WTC11 (cell line): ENCODE data around the gene GALNT2. TPM values are rescaled to one million over a fixed set of nuclear protein-coding genes. Genes with fewer than 3 reads are reported as not detected.

Source experiments
- ATAC-seq: fragments of 200-7000 bp; cut with Tn5 transposase; 2 replicates; pipeline ENCODE4 v1.10.0; 2021; ENCODE audit warnings: mild to moderate bottlenecking, moderate library complexity
- CTCF ChIA-PET: fragments of 300-600 bp; sonication (Branson Sonifier 250); formaldehyde crosslinking; loops from one replicate; lab custom pipeline; 2021; ENCODE audit warnings: antibody characterized with exemption; lab: Charles Lee
- POLR2A ChIA-PET: fragments of 350-600 bp; sonication (Branson Sonifier 250); formaldehyde crosslinking; loops from one replicate; lab custom pipeline; 2021; ENCODE audit warnings: antibody characterized with exemption; lab: Charles Lee
- DNase-seq: peaks from one replicate; pipeline ENCODE4 v3.0.0; 2021; ENCODE audit warnings: low spot score
- H3K27ac Mint-ChIP-seq: 2 replicates; pipeline ENCODE4 v1.8.0; 2021; ENCODE audit warnings: mixed read lengths
- H3K27me3 Mint-ChIP-seq: 2 replicates; pipeline ENCODE4 v1.8.0; 2021; ENCODE audit warnings: low read depth, mild to moderate bottlenecking, moderate library complexity, mixed read lengths
- H3K36me3 Mint-ChIP-seq: 2 replicates; pipeline ENCODE4 v1.8.0; 2021; ENCODE audit warnings: mixed read lengths
- H3K4me1 Mint-ChIP-seq: 2 replicates; pipeline ENCODE4 v1.8.0; 2022; ENCODE audit warnings: mixed read lengths
- H3K4me3 Mint-ChIP-seq: 2 replicates; pipeline ENCODE4 v1.8.0; 2021; ENCODE audit warnings: mild to moderate bottlenecking, moderate library complexity, mixed read lengths
- H3K9me3 Mint-ChIP-seq: 2 replicates; pipeline ENCODE4 v1.8.0; 2021; ENCODE audit warnings: mixed read lengths
- CREB1 ChIP-seq: sonication (generic); formaldehyde crosslinking; IDR thresholded peaks from 2 replicates; pipeline ENCODE4 v1.8.0; 2023; ENCODE audit warnings: mild to moderate bottlenecking, missing genetic modification reagents
- CREM ChIP-seq: sonication (generic); formaldehyde crosslinking; IDR thresholded peaks from 2 replicates; pipeline ENCODE4 v1.8.1; 2022; ENCODE audit warnings: mild to moderate bottlenecking, missing genetic modification reagents, moderate library complexity
- E2F5 ChIP-seq: sonication (generic); formaldehyde crosslinking; IDR thresholded peaks from 2 replicates; pipeline ENCODE4 v1.8.1; 2022; ENCODE audit warnings: mild to moderate bottlenecking, moderate library complexity, missing genetic modification reagents
- ELF4 ChIP-seq: sonication (generic); formaldehyde crosslinking; IDR thresholded peaks from 2 replicates; pipeline ENCODE4 v1.8.1; 2022; ENCODE audit warnings: low read depth, mild to moderate bottlenecking, moderate library complexity, missing genetic modification reagents
- FOXP1 ChIP-seq: sonication (generic); formaldehyde crosslinking; IDR thresholded peaks from 2 replicates; pipeline ENCODE4 v1.8.0; 2022; ENCODE audit warnings: missing genetic modification reagents, mild to moderate bottlenecking, moderate library complexity, borderline replicate concordance
- GRHL2 ChIP-seq: fragments of 250-450 bp; sonication (Bioruptor Pico); IDR thresholded peaks from 2 replicates; pipeline ENCODE4 v1.8.0; 2022; ENCODE audit warnings: mild to moderate bottlenecking, moderate library complexity; ENCODE audit not compliant: insufficient replicate concordance, severe bottlenecking
- IRF1 ChIP-seq: sonication (generic); formaldehyde crosslinking; IDR thresholded peaks from 2 replicates; pipeline ENCODE4 v1.8.0; 2023; ENCODE audit warnings: missing genetic modification reagents
- NFATC4 ChIP-seq: fragments of 250-450 bp; sonication (Bioruptor Pico); IDR thresholded peaks from 2 replicates; pipeline ENCODE4 v1.9.0; 2021; ENCODE audit warnings: mild to moderate bottlenecking
- NR1H2 ChIP-seq: sonication (generic); formaldehyde crosslinking; IDR thresholded peaks from 2 replicates; pipeline ENCODE4 v1.9.0; 2021; ENCODE audit warnings: mild to moderate bottlenecking, moderate library complexity, missing genetic modification reagents
- NR2C2 ChIP-seq: sonication (generic); formaldehyde crosslinking; IDR thresholded peaks from 2 replicates; pipeline ENCODE4 v1.8.0; 2022; ENCODE audit warnings: mild to moderate bottlenecking, missing genetic modification reagents
- NR3C1 ChIP-seq: sonication (generic); formaldehyde crosslinking; conservative IDR thresholded peaks from 2 replicates; pipeline ENCODE4 v1.8.1; 2023; ENCODE audit warnings: low read depth, mild to moderate bottlenecking, missing genetic modification reagents
- TCF7 ChIP-seq: sonication (generic); formaldehyde crosslinking; IDR thresholded peaks from 2 replicates; pipeline ENCODE4 v1.8.0; 2022; ENCODE audit warnings: mild to moderate bottlenecking, low read depth, missing genetic modification reagents, moderate library complexity
- ZNF232 ChIP-seq: sonication (generic); formaldehyde crosslinking; IDR thresholded peaks from 2 replicates; pipeline ENCODE4 v1.8.0; 2022; ENCODE audit warnings: mild to moderate bottlenecking, missing genetic modification reagents
- ZNF281 ChIP-seq: sonication (generic); formaldehyde crosslinking; IDR thresholded peaks from 2 replicates; pipeline ENCODE4 v1.8.0; 2023; ENCODE audit warnings: mild to moderate bottlenecking, missing genetic modification reagents
- ZNF396 ChIP-seq: fragments of 250-450 bp; sonication (Bioruptor Pico); IDR thresholded peaks from 2 replicates; pipeline ENCODE4 v1.8.0; 2021; ENCODE audit warnings: mild to moderate bottlenecking, moderate library complexity, borderline replicate concordance
- ZSCAN18 ChIP-seq: fragments of 250-450 bp; sonication (Bioruptor Pico); IDR thresholded peaks from 2 replicates; pipeline ENCODE4 v2.1.2; 2022; ENCODE audit warnings: mild to moderate bottlenecking, moderate library complexity
- total RNA-seq: library from RNA; stranded (reverse); gene quantifications from 3 replicates; pipeline ENCODE4 v1.2.3, GENCODE V29; 2021
- TF ChIP-seq, protein P1 (sequence below): sonication (generic); formaldehyde crosslinking; IDR thresholded peaks from 2 replicates; pipeline ENCODE4 v1.8.1; 2022; ENCODE audit warnings: missing genetic modification reagents, borderline replicate concordance
- TF ChIP-seq, protein P2 (sequence below): sonication (generic); formaldehyde crosslinking; IDR thresholded peaks from 2 replicates; pipeline ENCODE4 v1.8.1; 2022; ENCODE audit warnings: low read depth, missing genetic modification reagents, borderline replicate concordance
- TF ChIP-seq, protein P3 (sequence below): sonication (generic); formaldehyde crosslinking; IDR thresholded peaks from 2 replicates; pipeline ENCODE4 v1.8.0; 2022; ENCODE audit warnings: mild to moderate bottlenecking, missing genetic modification reagents
- TF ChIP-seq, protein P4 (sequence below): fragments of 200-600 bp; IDR thresholded peaks from 2 replicates; pipeline ENCODE4 v1.8.0; 2022; ENCODE audit warnings: antibody characterized with exemption

The GALNT2 gene
- total RNA-seq, 1 experiment from 2014 or later: 74.8 TPM

- TF ChIP-seq ZNF396 (CRISPR knock-in tag) (no peak), NR1H2 (CRISPR knock-in tag) (no peak)
- TF ChIP-seq, all 79 proteins: peak for 0
These were observed 40.9 kb downstream of the GALNT2 start (continued) for GRCh38 chr1:230107941-230108340.

- CTCF ChIA-PET: interaction anchor here (6.2 kb wide), 1 partner anchor 11 kb away, joined by 30 read pairs; no protein-coding TSS in a partner anchor
- no peaks in the 10 kb centered on the region for H3K9me3 Mint-ChIP-seq
- H3K36me3 Mint-ChIP-seq: peaks cover 3% of the 10 kb centered on the region; the same call in 1 of the 2 replicates
- ATAC-seq (no peak), DNase-seq (no peak)
- no peak overlapping the region for H3K27ac Mint-ChIP-seq
- no peaks in the 10 kb centered on the region for H3K27me3 Mint-ChIP-seq
- no peak overlapping the region for H3K4me3 Mint-ChIP-seq
- peaks cover 78% of the 10 kb centered on the region for H3K4me1 Mint-ChIP-seq
- TF ChIP-seq CREM (CRISPR knock-in tag) (no peak), ELF4 (CRISPR knock-in tag) (no peak), FOXP1 (CRISPR knock-in tag) (no peak), TCF7 (CRISPR knock-in tag) (no peak), CREB1 (CRISPR knock-in tag) (no peak), NFATC4 (CRISPR knock-in tag) (no peak), IRF1 (CRISPR knock-in tag) (no peak), ZNF232 (CRISPR knock-in tag) (no peak), ZNF281 (CRISPR knock-in tag) (no peak), NR2C2 (no peak), E2F5 (CRISPR knock-in tag) (no peak), GRHL2 (CRISPR knock-in tag) (no peak), ZNF396 (CRISPR knock-in tag) (no peak), ZSCAN18 (no peak), NR3C1 (CRISPR knock-in tag) (no peak)
- TF ChIP-seq, protein P1, sequence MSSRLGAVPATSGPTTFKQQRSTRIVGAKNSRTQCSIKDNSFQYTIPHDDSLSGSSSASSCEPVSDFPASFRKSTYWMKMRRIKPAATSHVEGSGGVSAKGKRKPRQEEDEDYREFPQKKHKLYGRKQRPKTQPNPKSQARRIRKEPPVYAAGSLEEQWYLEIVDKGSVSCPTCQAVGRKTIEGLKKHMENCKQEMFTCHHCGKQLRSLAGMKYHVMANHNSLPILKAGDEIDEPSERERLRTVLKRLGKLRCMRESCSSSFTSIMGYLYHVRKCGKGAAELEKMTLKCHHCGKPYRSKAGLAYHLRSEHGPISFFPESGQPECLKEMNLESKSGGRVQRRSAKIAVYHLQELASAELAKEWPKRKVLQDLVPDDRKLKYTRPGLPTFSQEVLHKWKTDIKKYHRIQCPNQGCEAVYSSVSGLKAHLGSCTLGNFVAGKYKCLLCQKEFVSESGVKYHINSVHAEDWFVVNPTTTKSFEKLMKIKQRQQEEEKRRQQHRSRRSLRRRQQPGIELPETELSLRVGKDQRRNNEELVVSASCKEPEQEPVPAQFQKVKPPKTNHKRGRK: no peak
- TF ChIP-seq, protein P2, sequence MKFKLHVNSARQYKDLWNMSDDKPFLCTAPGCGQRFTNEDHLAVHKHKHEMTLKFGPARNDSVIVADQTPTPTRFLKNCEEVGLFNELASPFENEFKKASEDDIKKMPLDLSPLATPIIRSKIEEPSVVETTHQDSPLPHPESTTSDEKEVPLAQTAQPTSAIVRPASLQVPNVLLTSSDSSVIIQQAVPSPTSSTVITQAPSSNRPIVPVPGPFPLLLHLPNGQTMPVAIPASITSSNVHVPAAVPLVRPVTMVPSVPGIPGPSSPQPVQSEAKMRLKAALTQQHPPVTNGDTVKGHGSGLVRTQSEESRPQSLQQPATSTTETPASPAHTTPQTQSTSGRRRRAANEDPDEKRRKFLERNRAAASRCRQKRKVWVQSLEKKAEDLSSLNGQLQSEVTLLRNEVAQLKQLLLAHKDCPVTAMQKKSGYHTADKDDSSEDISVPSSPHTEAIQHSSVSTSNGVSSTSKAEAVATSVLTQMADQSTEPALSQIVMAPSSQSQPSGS (CRISPR knock-in tag): no peak
- TF ChIP-seq, protein P3, sequence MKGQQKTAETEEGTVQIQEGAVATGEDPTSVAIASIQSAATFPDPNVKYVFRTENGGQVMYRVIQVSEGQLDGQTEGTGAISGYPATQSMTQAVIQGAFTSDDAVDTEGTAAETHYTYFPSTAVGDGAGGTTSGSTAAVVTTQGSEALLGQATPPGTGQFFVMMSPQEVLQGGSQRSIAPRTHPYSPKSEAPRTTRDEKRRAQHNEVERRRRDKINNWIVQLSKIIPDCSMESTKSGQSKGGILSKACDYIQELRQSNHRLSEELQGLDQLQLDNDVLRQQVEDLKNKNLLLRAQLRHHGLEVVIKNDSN (CRISPR knock-in tag): no peak
- TF ChIP-seq, protein P4, sequence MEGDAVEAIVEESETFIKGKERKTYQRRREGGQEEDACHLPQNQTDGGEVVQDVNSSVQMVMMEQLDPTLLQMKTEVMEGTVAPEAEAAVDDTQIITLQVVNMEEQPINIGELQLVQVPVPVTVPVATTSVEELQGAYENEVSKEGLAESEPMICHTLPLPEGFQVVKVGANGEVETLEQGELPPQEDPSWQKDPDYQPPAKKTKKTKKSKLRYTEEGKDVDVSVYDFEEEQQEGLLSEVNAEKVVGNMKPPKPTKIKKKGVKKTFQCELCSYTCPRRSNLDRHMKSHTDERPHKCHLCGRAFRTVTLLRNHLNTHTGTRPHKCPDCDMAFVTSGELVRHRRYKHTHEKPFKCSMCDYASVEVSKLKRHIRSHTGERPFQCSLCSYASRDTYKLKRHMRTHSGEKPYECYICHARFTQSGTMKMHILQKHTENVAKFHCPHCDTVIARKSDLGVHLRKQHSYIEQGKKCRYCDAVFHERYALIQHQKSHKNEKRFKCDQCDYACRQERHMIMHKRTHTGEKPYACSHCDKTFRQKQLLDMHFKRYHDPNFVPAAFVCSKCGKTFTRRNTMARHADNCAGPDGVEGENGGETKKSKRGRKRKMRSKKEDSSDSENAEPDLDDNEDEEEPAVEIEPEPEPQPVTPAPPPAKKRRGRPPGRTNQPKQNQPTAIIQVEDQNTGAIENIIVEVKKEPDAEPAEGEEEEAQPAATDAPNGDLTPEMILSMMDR: no peak
- POLR2A ChIA-PET: no interaction called here
These were observed 41.5 kb downstream of the GALNT2 start for GRCh38 chr1:230108580-230108979.
